PC-3 (cell line): ENCODE data around the gene THTPA. TPM values are rescaled to one million over a fixed set of nuclear protein-coding genes. Genes with fewer than 3 reads are reported as not detected.

Experiments
- ATAC-seq: fragments of 200-7000 bp; cut with Tn5 transposase; 2 replicates; pipeline ENCODE4 v1.9.1; 2020; ENCODE audit warnings: mild to moderate bottlenecking, moderate library complexity
- BruUV-seq: library from RNA; stranded (reverse); fragments of 400-500 nt; replicated peaks from 2 replicates; lab custom pipeline; 2021; lab: Mats Ljungman, UMichigan
- CTCF ChIA-PET: fragments of 300-600 bp; sonication (Branson Sonifier 250); formaldehyde crosslinking; loops from one replicate; lab custom pipeline; 2022; ENCODE audit warnings: antibody characterized with exemption; lab: Charles Lee
- POLR2A ChIA-PET: fragments of 300-600 bp; sonication (Branson Sonifier 250); formaldehyde crosslinking; loops from one replicate; lab custom pipeline; 2022; ENCODE audit warnings: antibody characterized with exemption; ENCODE audit not compliant: unreplicated experiment; lab: Charles Lee
- DNase-seq: peaks from one replicate; pipeline ENCODE4 v3.0.0-alpha.2; 2015
- H2AFZ ChIP-seq: fragments of 300-600 bp; sonication (generic); 2 replicates; pipeline ENCODE4 v1.6.0; 2016; ENCODE audit warnings: antibody characterized with exemption, low read length
- H3F3A ChIP-seq: fragments of 300-600 bp; sonication (generic); one replicate; pipeline ENCODE4 v1.6.0; 2017; ENCODE audit warnings: antibody characterized with exemption, low read length, control low read depth, mild to moderate bottlenecking; ENCODE audit not compliant: unreplicated experiment
- H3K27ac ChIP-seq: fragments of 300-600 bp; sonication (generic); 2 replicates; pipeline ENCODE4 v1.5.1; 2016; ENCODE audit warnings: mild to moderate bottlenecking, low read length
- H3K27me3 ChIP-seq: fragments of 300-600 bp; sonication (generic); 2 replicates; pipeline ENCODE4 v1.6.1; 2016; ENCODE audit warnings: low read length, mixed read lengths
- H3K36me3 ChIP-seq: fragments of 300-600 bp; sonication (generic); 2 replicates; pipeline ENCODE4 v1.6.1; 2016; ENCODE audit warnings: low read depth, mixed run types, low read length, mixed read lengths
- H3K4me1 ChIP-seq: fragments of 300-600 bp; sonication (generic); 2 replicates; pipeline ENCODE4 v1.5.1; 2016; ENCODE audit warnings: low read length; ENCODE audit not compliant: insufficient read depth
- H3K4me2 ChIP-seq: fragments of 300-600 bp; sonication (generic); 2 replicates; pipeline ENCODE4 v1.6.0; 2016; ENCODE audit warnings: low read length
- H3K4me3 ChIP-seq: fragments of 300-600 bp; sonication (generic); 2 replicates; pipeline ENCODE4 v1.5.1; 2016; ENCODE audit warnings: mild to moderate bottlenecking, low read length, mixed read lengths
- H3K79me2 ChIP-seq: fragments of 300-600 bp; sonication (generic); 2 replicates; pipeline ENCODE4 v1.6.1; 2017; ENCODE audit warnings: low read length, mixed read lengths
- H3K9ac ChIP-seq: fragments of 300-600 bp; sonication (generic); 2 replicates; pipeline ENCODE4 v1.6.0; 2016; ENCODE audit warnings: mild to moderate bottlenecking, low read length
- H3K9me2 ChIP-seq: fragments of 300-600 bp; sonication (generic); replicated peaks from 2 replicates; pipeline ENCODE4 v1.6.1; 2016; ENCODE audit warnings: mixed run types, low read length, mixed read lengths
- H3K9me3 ChIP-seq: fragments of 300-600 bp; sonication (generic); 2 replicates; pipeline ENCODE4 v1.6.1; 2016; ENCODE audit warnings: low read length, mixed read lengths
- H4K20me1 ChIP-seq: fragments of 300-600 bp; sonication (generic); 2 replicates; pipeline ENCODE4 v1.6.1; 2016; ENCODE audit warnings: low read length, mixed read lengths
- EZH2 ChIP-seq: fragments of 300-600 bp; sonication (generic); IDR thresholded peaks from one replicate; pipeline ENCODE4 v1.6.1; 2017; ENCODE audit warnings: antibody characterized with exemption, mild to moderate bottlenecking, low read length; ENCODE audit not compliant: unreplicated experiment
- EZH2phosphoT487 ChIP-seq: fragments of 300-600 bp; sonication (generic); IDR thresholded peaks from 2 replicates; pipeline ENCODE4 v1.6.1; 2018; ENCODE audit warnings: mild to moderate bottlenecking, antibody characterized with exemption, low read length, borderline replicate concordance
- intact Hi-C: fragments of 100-400 bp; cut with micrococcal nuclease; formaldehyde crosslinking; loops from 2 replicates; pipeline ENCODE4 v1.9.0; 2023
- total RNA-seq: library from RNA; depleted of rRNA; stranded (reverse); fragments of >200 nt; gene quantifications from 2 replicates; pipeline ENCODE4 v1.2.3, GENCODE V29; 2014
- TF ChIP-seq, protein P1 (sequence below): fragments of 300-600 bp; sonication (generic); conservative IDR thresholded peaks from 2 replicates; pipeline ENCODE4 v1.5.1; 2017; ENCODE audit warnings: antibody characterized with exemption, low read depth, mild to moderate bottlenecking, low read length

THTPA gene
- total RNA-seq, 1 experiment from 2014 or later: 13.0 TPM

DNA sequence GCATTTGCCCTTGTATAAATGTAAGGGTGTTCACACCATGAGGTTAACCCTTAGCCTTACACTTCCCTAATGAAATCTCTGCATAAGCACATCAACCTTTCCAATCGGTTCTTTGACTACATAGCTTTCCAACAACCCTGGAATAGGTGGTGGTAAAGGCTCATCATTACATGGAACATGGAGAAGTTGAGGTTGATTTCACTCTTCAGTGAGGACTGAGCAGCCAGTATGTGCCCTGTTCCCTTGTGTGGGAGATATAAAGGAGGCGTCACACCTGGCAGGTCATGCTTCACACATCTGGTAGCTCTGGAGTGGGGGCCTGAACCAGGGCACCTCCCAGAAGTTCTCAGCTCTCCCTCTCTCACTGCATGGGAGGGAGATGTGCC lies 44.2 kb downstream of the THTPA start:
- POLR2A ChIA-PET: no interaction called here
- BruUV-seq: no TSS peak
- Histone ChIP-seq H3K4me1 (no peaks in the 10 kb centered on the region), H3K36me3 (no peaks in the 10 kb centered on the region), H3K4me2 (no peak overlapping the region), H2AFZ (no peak overlapping the region), H3K9ac (no peak overlapping the region), H3K27ac (no peak overlapping the region), H4K20me1 (no peaks in the 10 kb centered on the region), H3K9me3 (no peaks in the 10 kb centered on the region), H3K4me3 (no peak overlapping the region), H3K79me2 (no peaks in the 10 kb centered on the region), H3K9me2 (no peaks in the 10 kb centered on the region), H3K27me3 (no peaks in the 10 kb centered on the region; the same call in 1 of the 2 replicates), H3F3A (no peaks in the 10 kb centered on the region)
- DNase-seq (no peak), ATAC-seq (no peak)
- TF ChIP-seq EZH2phosphoT487: no peak
- no peak for TF ChIP-seq EZH2
- intact Hi-C loops: no loop called here
- CTCF ChIA-PET: no interaction called here

DNA sequence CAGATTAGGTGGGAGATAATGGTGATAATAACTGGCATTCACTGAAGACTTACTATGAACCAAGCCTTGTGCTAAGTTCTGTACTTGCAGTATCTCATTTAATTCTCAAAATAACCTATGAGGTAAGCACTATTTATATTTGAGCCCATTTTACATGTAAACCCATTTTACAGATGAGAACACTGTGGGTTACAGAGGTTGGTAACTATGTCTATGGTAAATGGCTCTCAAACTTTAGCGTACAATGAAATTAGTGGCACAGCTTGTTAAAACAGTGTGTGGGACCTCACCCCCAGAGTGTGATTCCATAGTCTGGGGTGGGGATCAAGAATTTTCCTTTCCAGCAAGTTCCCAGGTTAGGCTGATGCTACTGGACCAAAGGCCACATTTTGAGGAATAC lies 44.7 kb downstream of the THTPA start:
- DNase-seq (no peak), ATAC-seq (no peak)
- Histone ChIP-seq H2AFZ (no peak overlapping the region), H3K36me3 (no peaks in the 10 kb centered on the region), H3F3A (no peaks in the 10 kb centered on the region), H3K9ac (no peak overlapping the region), H3K27ac (no peak overlapping the region), H3K9me2 (no peaks in the 10 kb centered on the region), H3K4me1 (no peaks in the 10 kb centered on the region), H3K9me3 (no peaks in the 10 kb centered on the region), H3K4me3 (no peak overlapping the region), H3K79me2 (no peaks in the 10 kb centered on the region), H3K4me2 (no peak overlapping the region), H4K20me1 (no peaks in the 10 kb centered on the region), H3K27me3 (peaks cover 3% of the 10 kb centered on the region; the same call in 1 of the 2 replicates)
- CTCF ChIA-PET: no interaction called here
- TF ChIP-seq EZH2 (no peak), EZH2phosphoT487 (no peak)
- TF ChIP-seq, protein P1, sequence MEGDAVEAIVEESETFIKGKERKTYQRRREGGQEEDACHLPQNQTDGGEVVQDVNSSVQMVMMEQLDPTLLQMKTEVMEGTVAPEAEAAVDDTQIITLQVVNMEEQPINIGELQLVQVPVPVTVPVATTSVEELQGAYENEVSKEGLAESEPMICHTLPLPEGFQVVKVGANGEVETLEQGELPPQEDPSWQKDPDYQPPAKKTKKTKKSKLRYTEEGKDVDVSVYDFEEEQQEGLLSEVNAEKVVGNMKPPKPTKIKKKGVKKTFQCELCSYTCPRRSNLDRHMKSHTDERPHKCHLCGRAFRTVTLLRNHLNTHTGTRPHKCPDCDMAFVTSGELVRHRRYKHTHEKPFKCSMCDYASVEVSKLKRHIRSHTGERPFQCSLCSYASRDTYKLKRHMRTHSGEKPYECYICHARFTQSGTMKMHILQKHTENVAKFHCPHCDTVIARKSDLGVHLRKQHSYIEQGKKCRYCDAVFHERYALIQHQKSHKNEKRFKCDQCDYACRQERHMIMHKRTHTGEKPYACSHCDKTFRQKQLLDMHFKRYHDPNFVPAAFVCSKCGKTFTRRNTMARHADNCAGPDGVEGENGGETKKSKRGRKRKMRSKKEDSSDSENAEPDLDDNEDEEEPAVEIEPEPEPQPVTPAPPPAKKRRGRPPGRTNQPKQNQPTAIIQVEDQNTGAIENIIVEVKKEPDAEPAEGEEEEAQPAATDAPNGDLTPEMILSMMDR: no peak
- intact Hi-C loops: no loop called here
- POLR2A ChIA-PET: no interaction called here
- no TSS peak for BruUV-seq

DNA sequence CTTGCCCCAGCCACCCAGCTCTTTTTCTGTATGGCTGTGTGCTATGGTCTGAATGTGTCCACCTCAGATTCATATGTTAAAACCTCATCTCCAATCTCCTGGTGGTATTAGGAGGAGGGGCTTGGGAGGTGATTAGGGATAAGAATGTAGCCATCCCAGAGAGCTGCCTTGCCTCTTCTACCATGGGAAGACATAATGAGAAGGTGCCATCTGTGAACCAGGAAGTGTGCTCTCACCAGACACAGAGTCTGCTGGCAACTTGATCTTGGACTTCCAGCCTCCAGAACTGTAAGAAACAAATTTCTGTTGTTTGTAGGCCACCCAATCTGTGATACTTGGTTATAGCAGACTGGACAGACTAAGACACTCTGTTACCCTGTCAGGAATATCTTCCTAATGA lies 45.4 kb downstream of the THTPA start:
- Histone ChIP-seq H3K9ac (no peak overlapping the region), H3K36me3 (no peaks in the 10 kb centered on the region), H3F3A (no peaks in the 10 kb centered on the region), H2AFZ (no peak overlapping the region), H3K4me3 (no peak overlapping the region), H3K79me2 (no peaks in the 10 kb centered on the region), H4K20me1 (no peaks in the 10 kb centered on the region), H3K4me2 (no peak overlapping the region), H3K27me3 (peaks cover 9% of the 10 kb centered on the region; the same call in 1 of the 2 replicates), H3K9me3 (no peaks in the 10 kb centered on the region), H3K27ac (no peak overlapping the region), H3K9me2 (no peaks in the 10 kb centered on the region), H3K4me1 (no peaks in the 10 kb centered on the region)
- ChIA-PET CTCF (no interaction called here), POLR2A (no interaction called here)
- ATAC-seq: no peak
- intact Hi-C loops: no loop called here
- TF ChIP-seq, protein P1: no peak
- TF ChIP-seq EZH2 (no peak), EZH2phosphoT487 (no peak)
- DNase-seq: no peak
- BruUV-seq: no TSS peak
